ENCODE results near the gene SLC35F4. TPM values are rescaled to one million over a fixed set of nuclear protein-coding genes. Genes with fewer than 3 reads are reported as not detected.
A peak's percentile ranks its signal among the peaks of the same experiment; 100 is the strongest.

The SLC35F4 gene
- total and polyA plus RNA-seq, 8 donors, result 0.11 to 0.30 (median 0.22) TPM; not detected in 2

- Histone ChIP-seq H3K36me3 (no peaks in the 10 kb centered on the region), H3K9me3 (no peaks in the 10 kb centered on the region), H3K27me3 (no peaks in the 10 kb centered on the region), H3K27ac (no peak overlapping the region), H3K4me3 (no peak overlapping the region), H3K4me1 (no peaks in the 10 kb centered on the region)
- TF ChIP-seq, protein P1, sequence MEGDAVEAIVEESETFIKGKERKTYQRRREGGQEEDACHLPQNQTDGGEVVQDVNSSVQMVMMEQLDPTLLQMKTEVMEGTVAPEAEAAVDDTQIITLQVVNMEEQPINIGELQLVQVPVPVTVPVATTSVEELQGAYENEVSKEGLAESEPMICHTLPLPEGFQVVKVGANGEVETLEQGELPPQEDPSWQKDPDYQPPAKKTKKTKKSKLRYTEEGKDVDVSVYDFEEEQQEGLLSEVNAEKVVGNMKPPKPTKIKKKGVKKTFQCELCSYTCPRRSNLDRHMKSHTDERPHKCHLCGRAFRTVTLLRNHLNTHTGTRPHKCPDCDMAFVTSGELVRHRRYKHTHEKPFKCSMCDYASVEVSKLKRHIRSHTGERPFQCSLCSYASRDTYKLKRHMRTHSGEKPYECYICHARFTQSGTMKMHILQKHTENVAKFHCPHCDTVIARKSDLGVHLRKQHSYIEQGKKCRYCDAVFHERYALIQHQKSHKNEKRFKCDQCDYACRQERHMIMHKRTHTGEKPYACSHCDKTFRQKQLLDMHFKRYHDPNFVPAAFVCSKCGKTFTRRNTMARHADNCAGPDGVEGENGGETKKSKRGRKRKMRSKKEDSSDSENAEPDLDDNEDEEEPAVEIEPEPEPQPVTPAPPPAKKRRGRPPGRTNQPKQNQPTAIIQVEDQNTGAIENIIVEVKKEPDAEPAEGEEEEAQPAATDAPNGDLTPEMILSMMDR (IDR thresholded peaks at IDR 0.05), result no peak
- intact Hi-C loops (cut with DNase I), result no loop called here
- no peak for DNase-seq
- no peak for ATAC-seq
Observed at GRCh38 chr14:57897144-57897748, 31.4 kb upstream of the SLC35F4 start.

DNA sequence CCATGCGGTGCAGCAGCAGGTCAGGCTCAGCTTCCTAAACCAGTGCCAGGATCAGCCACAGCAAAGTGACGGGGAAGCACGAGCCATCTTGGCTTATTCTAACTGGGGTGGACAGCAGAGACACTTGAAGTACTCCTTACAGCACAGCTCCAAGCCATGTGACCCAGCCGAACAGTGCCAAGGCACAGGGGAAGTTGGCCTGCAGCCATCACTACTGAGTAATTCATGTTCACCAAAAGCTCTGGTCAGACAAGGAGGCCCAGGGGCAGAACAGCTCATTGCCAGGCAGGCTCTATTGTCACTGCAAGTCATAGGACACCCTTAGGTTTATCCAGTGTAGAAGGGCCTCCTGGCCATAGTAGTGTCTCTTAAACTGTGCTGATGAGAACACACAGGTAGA lies 23.4 kb upstream of the SLC35F4 start:
- H3K27me3 ChIP-seq, result no peaks in the 10 kb centered on the region
- DNase-seq (peak in 3 of 4 donors; percentile 25 to 75 (median 52)), ATAC-seq (peak; percentile 81)
- H3K9me3 ChIP-seq, result no peaks in the 10 kb centered on the region
- H3K4me3 ChIP-seq, result no peak overlapping the region
- TF ChIP-seq, protein P1 (IDR thresholded peaks at IDR 0.05), result no peak
- no peak overlapping the region for H3K27ac ChIP-seq
- intact Hi-C loops (cut with DNase I), result no loop called here
- no peaks in the 10 kb centered on the region for H3K36me3 ChIP-seq
- H3K4me1 ChIP-seq, result no peaks in the 10 kb centered on the region

DNA sequence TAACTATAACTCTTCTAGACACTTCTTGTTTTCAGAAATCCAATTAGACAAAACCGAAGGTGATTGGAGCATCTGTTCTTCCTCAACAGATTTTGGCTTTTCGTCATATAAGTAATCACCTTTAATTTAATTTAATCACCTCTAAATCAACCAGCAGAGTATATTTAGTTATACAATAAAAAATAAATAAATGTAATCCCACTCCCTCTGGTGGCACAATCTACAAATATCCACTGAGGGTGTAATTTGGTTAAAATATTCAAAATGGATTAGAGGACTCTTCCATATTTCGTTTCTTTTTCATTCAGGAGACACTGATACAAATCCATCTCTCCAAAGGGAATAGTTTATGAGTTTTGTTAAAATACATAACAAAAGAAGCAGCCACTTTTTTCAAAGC lies 18.3 kb upstream of the SLC35F4 start:
- no peak for DNase-seq
- no peak overlapping the region for H3K4me3 ChIP-seq
- H3K4me1 ChIP-seq, result no peaks in the 10 kb centered on the region
- H3K9me3 ChIP-seq, result no peaks in the 10 kb centered on the region
- no peaks in the 10 kb centered on the region for H3K36me3 ChIP-seq
- no peak for ATAC-seq
- H3K27ac ChIP-seq, result no peak overlapping the region
- intact Hi-C loops (cut with DNase I), result no loop called here
- TF ChIP-seq, protein P1 (IDR thresholded peaks at IDR 0.05), result no peak
- H3K27me3 ChIP-seq, result no peaks in the 10 kb centered on the region

GRCh38 chr14:57883061-57883460 lies 17.2 kb upstream of the SLC35F4 start:
- no peaks in the 10 kb centered on the region for H3K36me3 ChIP-seq
- H3K4me3 ChIP-seq, result no peak overlapping the region
- H3K27ac ChIP-seq, result no peak overlapping the region
- ATAC-seq, result no peak
- H3K4me1 ChIP-seq, result no peaks in the 10 kb centered on the region
- TF ChIP-seq, protein P1 (IDR thresholded peaks at IDR 0.05), result no peak
- H3K9me3 ChIP-seq, result no peaks in the 10 kb centered on the region
- intact Hi-C loops (cut with DNase I), result no loop called here
- no peak for DNase-seq
- no peaks in the 10 kb centered on the region for H3K27me3 ChIP-seq

DNA sequence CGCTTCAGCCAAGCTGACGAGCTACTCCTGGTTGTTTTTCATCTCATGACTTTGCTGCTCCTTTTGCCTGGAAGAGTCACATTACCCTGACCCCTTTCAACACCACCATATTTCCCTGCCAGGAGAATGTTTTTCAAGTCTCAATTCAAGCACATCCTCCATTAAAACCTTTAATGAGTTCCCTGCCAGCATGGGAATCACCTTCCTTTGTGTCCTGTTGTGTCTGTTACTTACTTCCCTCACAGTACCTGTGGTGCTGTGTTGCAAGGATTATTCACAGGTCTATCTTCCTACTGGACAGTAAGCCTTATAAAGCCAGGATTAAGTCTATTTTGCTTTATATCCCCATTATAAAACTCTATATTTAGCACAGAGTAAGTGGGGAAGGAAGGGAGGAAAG lies 13.6 kb upstream of the SLC35F4 start:
- intact Hi-C loops (cut with DNase I), result no loop called here
- Histone ChIP-seq H3K27me3 (no peaks in the 10 kb centered on the region), H3K36me3 (no peaks in the 10 kb centered on the region), H3K4me3 (no peak overlapping the region), H3K9me3 (no peaks in the 10 kb centered on the region), H3K4me1 (no peaks in the 10 kb centered on the region), H3K27ac (no peak overlapping the region)
- ATAC-seq (no peak), DNase-seq (no peak)
- TF ChIP-seq, protein P1 (IDR thresholded peaks at IDR 0.05), result no peak
